ENCODE data around the gene ACOT11. TPM values are rescaled to one million over a fixed set of nuclear protein-coding genes. Genes with fewer than 3 reads are reported as not detected.

The ACOT11 gene
- polyA plus RNA-seq, 1 of the 3 experiments (the other 2 are of a cell fraction), result 6.9 TPM

GRCh38 chr1:54500107-54500431 lies 48.0 kb upstream of the ACOT11 start:
- TF ChIP-seq POLR2AphosphoS5 (IDR thresholded peaks at IDR 0.05; ENCODE audit: low read depth, low read length), result no peak
- TF ChIP-seq YY1 (IDR thresholded peaks at IDR 0.05; ENCODE audit: low read depth), result no peak
- TF ChIP-seq USF2 (IDR thresholded peaks at IDR 0.05; ENCODE audit: borderline replicate concordance, low read depth, low read length), result no peak
- no peak for TF ChIP-seq SIN3A (IDR thresholded peaks at IDR 0.05; ENCODE audit: borderline replicate concordance, low read depth, low read length)
- no peak for TF ChIP-seq RFX5 (IDR thresholded peaks at IDR 0.05; ENCODE audit: low read length)
- DNase-seq, result no peak
- Histone ChIP-seq H3F3A (replicated peaks; ENCODE audit: insufficient read depth) (no peaks in the 10 kb centered on the region), H4K20me1 (ENCODE audit: insufficient read depth) (no peaks in the 10 kb centered on the region), H3K79me2 (ENCODE audit: insufficient read depth) (no peaks in the 10 kb centered on the region), H2AFZ (ENCODE audit: low read depth) (no peak overlapping the region), H3K4me3 (ENCODE audit: low read depth in 2 of 2, low read length in 1 of 2) (no peak overlapping the region), H3K4me2 (no peak overlapping the region), H3K9ac (no peak overlapping the region), H3K36me3 (replicated peaks in 1 of 2; ENCODE audit: control insufficient read depth in 1 of 2, insufficient read depth in 2 of 2, low read length in 1 of 2) (no peaks in the 10 kb centered on the region), H3K4me1 (ENCODE audit: control insufficient read depth in 1 of 2, insufficient read depth in 2 of 2, low read depth in 1 of 2, low read length in 1 of 2) (peaks cover 0 to 20% of the 10 kb centered on the region in 2 experiments; a peak in 1 of 4 replicates), H3K9me3 (no peaks in the 10 kb centered on the region), H3K27ac (ENCODE audit: low read depth in 2 of 2, low read length in 1 of 2) (no peak overlapping the region), H3K27me3 (ENCODE audit: insufficient read depth) (no peaks in the 10 kb centered on the region), H3K9me2 (no peaks in the 10 kb centered on the region)
- WGBS (ENCODE audit: low lambda C conversion rate), result 100% methylated on average over 2 of the region's 10 CpGs
- CTCF ChIA-PET, result interaction anchor here (0.5 to 3.2 kb wide), 21 partner anchors 10 to 423 kb away, joined by 3 to 28 read pairs (median 4); partner anchors contain the start of gene ACOT11
- POLR2A ChIA-PET, result interaction anchor here (1.0 to 1.5 kb wide), 3 partner anchors 10 to 481 kb away, joined by 3 to 9 read pairs (median 3); partner anchors contain the start of gene ACOT11

- Histone ChIP-seq H3K27me3 (ENCODE audit: insufficient read depth) (no peaks in the 10 kb centered on the region), H4K20me1 (ENCODE audit: insufficient read depth) (no peaks in the 10 kb centered on the region), H3K4me2 (no peak overlapping the region), H3K36me3 (replicated peaks in 1 of 2; ENCODE audit: control insufficient read depth in 1 of 2, insufficient read depth in 2 of 2, low read length in 1 of 2) (no peaks in the 10 kb centered on the region), H3K27ac (ENCODE audit: low read depth in 2 of 2, low read length in 1 of 2) (no peak overlapping the region), H3F3A (replicated peaks; ENCODE audit: insufficient read depth) (no peaks in the 10 kb centered on the region), H2AFZ (ENCODE audit: low read depth) (no peak overlapping the region), H3K9ac (no peak overlapping the region), H3K4me3 (ENCODE audit: low read depth in 2 of 2, low read length in 1 of 2) (no peak overlapping the region), H3K4me1 (ENCODE audit: control insufficient read depth in 1 of 2, insufficient read depth in 2 of 2, low read depth in 1 of 2, low read length in 1 of 2) (peaks cover 0 to 20% of the 10 kb centered on the region in 2 experiments; a peak in 1 of 4 replicates), H3K9me2 (no peaks in the 10 kb centered on the region), H3K79me2 (ENCODE audit: insufficient read depth) (no peaks in the 10 kb centered on the region), H3K9me3 (no peaks in the 10 kb centered on the region)
- DNase-seq, result no peak
- WGBS (ENCODE audit: low lambda C conversion rate), result 86% methylated on average over 5 of the region's 5 CpGs
- ChIA-PET CTCF (no interaction called here), POLR2A (no interaction called here)
- TF ChIP-seq USF2 (IDR thresholded peaks at IDR 0.05; ENCODE audit: borderline replicate concordance, low read depth, low read length), result no peak
- no peak for TF ChIP-seq REST (IDR thresholded peaks at IDR 0.05; ENCODE audit: low read depth, low read length)
- TF ChIP-seq EP300 (IDR thresholded peaks at IDR 0.05; ENCODE audit: borderline replicate concordance in 1 of 2, low read depth in 1 of 2, low read length in 1 of 2), result no peak
- TF ChIP-seq GATA2 (CRISPR knock-in tag; IDR thresholded peaks at IDR 0.05), result no peak
Observed at GRCh38 chr1:54501849-54502248, 46.2 kb upstream of the ACOT11 start.
